Epidermal melanocyte (primary cell): ENCODE results near the gene MPC1L.

Source experiments
- DNase-seq: peaks from one replicate; pipeline ENCODE4 v3.0.0; 2011; ENCODE audit warnings: low spot score; ENCODE audit not compliant: insufficient read length

MPC1L gene

DNA sequence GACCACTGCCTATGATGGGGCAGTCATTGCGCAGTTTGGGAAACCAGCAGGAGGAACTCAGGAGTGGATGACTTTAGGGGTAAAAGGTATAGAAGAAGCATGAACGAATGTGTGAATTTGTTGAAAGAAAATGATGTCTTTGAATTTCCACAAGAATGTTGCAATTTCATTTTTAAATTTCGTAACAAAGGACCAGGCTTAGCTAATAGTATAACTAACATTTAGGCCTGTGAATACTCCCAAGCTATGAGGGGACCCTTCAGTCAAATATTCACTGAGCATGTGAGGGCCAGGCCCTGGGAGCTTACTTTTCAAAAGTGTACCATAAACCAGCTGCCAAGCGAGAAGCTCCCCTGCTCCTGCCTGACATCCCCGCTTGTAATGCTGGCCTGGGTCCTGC lies 5.3 kb downstream of the MPC1L start:
- no peak for DNase-seq

DNA sequence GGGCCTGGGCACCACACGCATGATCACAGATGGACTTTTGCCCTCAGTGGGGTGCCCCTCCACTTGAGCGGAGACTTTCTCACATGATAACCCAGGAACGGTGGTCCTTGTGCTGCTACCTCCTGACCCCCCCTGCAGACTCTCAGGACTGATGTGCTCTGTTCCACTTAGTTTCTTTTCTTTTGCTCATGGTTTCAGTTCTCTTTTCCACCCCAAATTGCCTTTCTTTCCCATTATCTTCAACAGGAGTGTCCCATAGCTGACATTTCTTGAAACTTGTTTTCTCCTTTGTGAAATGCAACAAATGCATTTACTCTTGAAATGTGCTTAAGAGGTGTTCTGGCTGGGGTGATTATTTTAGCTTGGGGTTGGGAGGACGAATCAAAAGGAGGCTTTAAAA lies 9.0 kb downstream of the MPC1L start:
- DNase-seq = no peak

DNA sequence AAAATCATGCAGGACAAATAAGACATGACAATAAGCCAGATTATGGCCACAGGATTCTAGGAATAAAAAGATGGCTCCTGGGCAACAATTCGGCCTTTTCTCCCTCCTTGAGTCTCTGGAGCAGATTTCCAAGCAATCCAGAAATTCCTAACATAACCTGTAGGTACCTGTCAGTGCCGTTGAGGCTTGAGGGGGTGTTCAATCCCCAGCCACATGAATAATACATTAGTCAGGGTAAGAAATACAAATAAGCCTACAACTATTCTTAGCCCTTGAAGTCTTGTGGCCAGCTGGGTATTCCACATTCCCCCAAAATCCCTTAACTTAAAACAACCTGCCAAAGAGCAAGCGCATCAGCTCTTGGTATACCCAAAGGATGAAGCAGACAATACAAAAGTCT lies 14.5 kb downstream of the MPC1L start:
- no peak for DNase-seq

DNA sequence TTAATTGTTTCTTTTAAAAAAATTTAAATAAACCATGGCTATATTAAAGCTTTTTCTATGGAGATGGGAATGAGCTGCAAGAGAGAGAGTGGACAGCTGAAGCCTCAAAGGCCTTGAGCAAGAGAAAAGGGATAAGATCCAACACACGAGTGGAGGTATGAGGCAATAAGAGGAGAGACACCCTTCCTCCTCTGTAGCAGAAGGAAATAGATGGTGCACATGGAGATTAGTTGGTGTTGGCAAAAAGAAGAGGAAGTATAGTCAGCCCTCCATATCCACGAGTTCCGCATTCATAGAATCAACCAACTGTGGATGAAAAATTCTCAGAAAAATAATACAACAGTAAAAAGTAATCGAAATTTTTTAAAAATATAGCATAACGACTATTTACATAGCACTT lies 20.9 kb downstream of the MPC1L start:
- no peak for DNase-seq

DNA sequence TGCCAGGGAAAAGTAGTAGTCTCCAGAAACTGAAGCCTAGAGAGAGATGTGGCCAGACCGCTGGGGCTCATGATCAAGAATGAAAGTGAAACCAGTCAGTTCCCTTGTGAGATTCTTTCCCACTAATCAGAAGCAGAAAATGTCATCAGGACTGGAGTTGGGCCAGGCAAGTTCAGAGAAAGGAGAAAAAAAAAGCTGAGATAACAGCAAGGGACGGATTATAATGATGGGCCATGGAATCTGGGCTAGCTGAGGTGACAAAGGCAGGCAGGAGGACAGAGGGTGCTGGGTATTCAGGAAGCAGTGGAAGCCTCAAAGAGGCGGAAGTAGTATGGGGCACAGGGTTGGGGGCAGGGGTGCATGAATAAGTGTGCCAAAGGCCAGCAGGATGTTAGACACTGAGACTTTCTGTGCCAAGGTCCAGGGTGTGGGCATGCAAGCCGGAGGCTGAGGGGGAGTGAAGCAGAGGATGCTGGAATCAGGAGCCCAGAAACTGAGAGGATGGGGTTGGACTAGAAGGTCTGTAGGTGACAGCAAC lies 21.7 kb downstream of the MPC1L start:
- DNase-seq = peak; percentile 61

DNA sequence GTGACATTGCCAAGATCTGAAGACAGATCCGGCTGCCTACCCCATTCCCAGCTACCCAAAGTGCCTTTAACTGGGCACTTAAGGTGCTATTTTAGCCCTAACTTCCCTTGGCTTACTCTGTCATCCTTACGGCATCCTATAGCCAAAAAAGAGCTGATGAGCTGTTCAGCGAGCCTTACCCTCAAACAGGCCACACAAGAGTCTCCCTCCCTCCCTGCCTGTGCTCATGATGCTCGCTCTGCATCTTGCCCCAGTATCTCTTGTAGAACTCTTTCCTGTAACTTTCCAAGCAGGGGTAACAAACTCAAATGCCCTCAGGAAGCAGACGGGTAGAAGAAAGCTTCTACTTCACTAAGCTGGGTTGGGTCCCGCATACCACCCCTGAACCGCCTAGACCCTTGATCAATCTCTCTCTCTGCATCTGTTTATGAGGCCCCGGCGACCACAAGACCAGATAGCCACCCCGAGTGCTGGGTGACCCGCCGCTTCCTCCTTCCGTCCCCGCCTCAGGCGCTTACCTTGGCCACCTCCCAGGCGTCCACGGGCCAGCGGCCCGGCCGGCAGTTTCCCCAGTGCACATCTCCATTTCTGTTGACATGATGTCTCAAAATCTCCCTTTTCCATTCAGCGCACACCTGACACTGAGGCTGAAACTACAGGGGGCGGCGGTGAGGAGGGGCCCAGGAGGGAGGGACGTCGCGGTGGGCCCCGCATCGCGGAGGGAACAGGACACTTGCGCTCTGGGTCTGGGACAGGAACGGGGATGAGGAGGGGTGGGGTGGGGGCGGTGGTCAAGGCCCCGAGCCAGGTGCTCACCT lies 23.5 kb downstream of the MPC1L start:
- DNase-seq = no peak

DNA sequence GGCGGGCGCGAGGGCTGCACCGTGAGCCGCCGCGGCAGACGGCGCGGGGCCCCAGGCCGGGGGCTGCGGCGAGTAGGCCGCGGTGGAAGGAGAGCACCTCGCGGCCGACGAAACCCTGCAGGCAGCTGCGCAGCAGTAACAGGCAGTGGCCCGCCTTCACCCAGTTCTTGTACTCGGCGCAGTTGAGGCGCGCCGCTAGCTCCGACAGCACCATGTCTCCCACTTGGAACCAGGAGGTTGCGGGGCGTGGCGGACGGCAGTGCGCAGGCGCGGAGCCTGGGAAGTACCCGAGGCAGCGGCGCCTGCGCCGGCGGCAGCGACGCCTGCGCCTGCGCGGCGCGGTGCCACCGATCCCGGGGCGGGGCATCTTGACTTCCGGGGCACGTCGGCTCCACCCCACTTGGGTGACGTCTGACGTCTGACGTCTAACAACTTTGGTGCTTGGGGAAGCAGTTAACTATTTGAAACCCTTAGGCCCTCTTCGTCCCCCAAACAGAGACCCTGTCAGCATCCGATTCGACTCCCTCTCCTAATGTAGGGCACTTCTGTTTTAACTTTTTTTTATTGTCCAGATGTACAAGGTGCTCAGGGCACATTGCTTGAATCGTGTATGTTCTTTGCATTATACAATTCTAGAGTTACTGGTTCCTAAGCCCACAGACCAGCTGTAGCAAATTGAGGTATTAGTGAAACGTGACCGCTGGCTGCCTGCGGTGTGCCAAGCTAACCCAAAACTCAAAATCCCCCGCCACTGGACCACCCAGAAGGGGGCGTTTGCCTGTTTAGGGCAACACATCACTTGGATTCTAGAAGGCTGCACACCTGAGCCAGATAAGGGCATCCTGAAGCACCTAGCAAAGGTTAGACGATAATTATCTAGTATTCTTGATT lies 24.3 kb downstream of the MPC1L start, which contains the start of gene CXorf38:
Gene CXorf38, minus strand, starts transcription at position 255 of the 891 bp plus-strand sequence. Its CDS starts 41 bp downstream, at position 214.
- peak; percentile 38 for DNase-seq

DNA sequence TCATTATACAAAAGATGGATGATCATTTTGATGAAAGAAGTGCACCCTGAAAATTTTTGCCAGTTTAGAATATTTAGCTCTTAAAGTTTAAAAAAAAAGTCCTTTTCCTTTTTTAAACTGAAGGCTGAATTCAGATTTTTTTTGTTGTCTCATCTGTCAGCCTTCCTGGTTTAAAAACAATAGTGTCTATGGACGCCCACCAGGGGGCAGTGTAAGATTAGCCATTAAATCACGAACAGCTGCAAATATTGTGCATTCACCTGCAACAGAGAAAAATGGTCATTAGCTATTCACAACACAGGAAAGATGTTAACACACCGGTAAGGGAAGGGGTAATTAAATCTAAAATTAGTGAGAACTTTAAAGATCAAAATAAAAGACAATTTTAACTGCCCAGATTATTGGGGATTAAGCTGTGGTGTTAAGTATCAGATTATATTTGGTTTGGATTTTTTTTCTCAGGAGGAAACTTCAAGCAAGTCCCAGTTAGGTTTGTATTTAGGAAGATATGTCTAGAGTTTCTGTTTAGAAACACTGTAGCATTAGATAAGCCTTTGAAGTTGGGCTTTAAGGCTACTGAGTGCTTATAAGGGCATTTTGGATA lies 28.5 kb downstream of the MPC1L start:
- DNase-seq = no peak

DNA sequence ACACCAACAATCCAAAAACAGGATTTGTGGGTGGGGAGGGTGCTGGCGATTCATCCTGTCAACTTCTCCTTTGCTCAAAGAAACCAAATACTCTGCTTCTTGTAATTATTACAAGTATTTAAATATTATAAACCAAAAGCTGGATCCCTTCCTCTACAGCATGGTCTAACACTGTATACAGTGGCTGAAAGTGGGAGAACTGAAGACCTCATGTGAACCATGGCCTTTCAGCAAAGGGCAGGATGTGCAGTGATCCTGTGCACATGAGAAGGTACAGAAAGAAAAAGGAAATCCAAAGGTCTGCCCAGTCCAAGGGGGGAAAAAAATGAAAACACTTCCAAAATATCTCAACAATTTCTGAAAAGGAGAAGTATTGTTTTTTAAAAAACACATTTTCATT lies 29.4 kb downstream of the MPC1L start:
- DNase-seq = no peak

DNA sequence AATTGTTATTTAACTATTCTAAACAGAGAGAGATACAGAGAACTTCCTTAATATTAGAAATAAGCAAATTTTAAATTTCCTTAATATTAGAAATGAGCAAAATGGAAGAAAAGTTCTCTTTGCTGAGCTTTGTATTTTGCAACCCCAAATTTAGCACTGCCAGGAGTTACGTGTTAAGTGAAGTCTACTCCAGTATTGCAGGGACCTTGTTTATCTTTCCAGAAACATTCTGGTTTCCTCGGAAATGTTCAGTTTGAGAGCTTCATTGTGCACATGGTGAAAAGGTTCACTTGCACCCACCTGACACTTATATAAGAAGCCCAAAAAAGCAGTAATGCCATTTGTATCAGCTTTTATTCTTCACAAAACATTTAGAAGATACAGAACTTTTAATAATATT lies 30.3 kb downstream of the MPC1L start:
- no peak for DNase-seq

DNA sequence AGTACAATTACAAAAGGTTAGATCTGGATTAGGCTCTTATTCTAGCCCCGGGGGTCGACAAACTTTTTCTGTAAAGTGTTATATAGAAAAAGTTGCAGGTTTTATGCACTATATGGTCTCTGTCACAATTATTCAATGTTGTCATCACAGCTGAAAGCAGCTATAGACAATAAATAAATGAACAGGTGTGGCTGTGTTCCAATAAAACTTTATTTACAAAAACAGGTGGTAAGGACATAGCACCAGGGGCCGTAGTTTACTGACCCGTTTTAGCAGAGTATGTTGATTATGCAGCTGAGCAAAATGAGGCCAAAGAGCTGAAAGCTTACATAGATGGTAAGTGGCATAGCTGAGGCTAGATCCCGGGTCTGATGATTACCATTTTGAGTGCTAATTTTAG lies 37.2 kb downstream of the MPC1L start:
- DNase-seq = no peak

DNA sequence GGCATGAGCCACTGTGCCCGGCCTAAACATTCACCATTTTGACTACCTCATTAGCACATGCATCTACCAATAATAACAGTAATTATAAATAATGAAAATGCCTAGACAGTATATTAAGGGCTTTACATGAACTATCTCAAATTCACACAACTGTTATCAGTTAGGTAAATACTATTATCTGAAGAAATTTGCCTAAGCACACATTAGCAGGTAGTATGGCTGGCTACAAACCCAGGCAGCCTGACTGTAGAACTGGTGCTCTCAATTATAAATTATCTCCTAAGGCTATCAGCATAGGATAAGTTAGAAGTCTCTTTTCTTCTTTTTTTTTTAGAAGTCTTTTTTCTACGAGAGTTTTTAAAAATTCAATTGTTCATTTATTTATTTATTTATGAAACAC lies 38.3 kb downstream of the MPC1L start:
- DNase-seq = no peak

DNA sequence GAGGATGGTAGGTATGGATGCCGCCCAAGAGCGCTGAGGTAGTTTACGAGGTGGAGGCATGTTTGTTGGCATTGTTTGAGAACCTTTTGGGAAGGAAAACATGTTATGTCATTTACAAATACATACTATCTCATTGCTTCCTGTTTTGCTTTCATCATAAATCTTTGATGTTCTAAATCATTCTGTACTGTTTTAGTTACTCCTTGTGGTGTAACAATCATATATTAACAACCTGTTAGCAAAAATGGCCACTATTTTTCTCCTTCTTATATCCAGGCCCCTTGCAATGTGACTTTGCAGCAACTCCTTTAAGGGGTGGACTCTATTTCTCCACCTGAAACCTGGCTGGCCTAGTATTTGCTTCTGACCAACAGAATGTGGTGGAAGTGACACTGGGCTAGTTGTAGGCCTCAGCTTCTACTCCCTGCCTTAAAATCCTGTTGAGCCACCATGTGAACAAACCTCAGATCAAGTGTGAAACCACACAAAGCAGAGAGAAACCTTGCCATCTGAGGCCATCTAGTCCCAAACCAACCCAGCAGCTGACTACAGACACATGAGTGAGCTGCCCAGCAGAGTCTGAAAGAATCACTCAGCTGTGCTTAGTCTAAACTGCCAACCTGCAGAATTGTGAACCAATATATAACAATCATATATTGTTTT lies 40.0 kb downstream of the MPC1L start:
- DNase-seq = no peak

DNA sequence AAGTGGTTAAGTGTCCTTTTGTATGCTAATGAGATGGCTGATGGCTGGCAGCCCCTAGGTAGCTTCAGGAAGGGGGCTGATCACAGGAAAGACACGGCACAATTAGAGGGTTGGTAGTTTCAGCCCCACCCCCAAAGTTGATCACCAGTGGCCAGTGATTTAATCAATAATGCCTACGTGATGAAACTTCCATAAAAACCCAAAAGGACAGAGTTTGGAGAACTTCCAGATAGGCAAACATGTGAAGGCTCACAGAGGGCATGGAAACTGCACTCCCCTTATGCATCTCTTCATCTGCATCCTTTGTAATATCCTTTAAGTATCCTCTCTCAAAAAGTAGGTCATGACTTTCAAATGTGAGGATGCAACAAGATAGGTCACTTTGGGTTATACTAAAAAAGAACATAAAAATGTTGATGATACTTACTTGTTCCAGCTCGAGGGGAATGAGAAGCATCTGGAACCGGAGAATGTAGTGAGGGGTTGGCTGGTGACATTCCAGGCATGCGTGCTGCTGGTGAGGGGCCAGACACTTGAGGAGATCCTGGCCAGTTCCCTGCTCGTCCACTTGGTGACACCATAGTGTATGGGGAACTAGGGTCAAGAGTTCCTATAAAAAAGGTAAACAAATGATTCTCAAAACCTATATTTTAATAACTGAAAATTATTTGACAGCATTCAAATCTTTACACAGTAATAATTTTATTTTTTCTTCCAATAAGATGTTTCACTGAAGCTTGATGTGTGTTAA lies 40.8 kb downstream of the MPC1L start:
- no peak for DNase-seq

DNA sequence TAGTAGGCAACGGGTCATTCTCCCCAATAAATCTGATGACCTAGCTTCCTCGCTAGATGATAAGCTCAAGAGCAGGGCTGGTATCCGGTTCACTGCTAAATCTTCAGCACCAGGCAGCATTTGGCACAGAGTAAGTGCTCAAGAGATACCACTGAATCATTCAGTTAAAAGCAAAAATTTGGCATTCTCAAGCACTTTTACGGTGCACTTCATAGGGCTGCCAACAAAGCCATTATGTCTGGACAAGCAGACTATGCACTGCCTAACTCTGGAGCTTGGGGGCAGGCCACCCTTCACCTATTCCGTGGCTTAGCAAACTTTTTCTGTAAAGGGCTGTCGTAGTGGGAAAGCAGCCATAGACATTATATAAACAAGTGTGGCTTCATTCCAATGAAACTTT lies 47.9 kb downstream of the MPC1L start:
- no peak for DNase-seq
